ENCODE results near the gene RNF167. TPM values are rescaled to one million over a fixed set of nuclear protein-coding genes. Genes with fewer than 3 reads are reported as not detected.

RNF167 gene
- polyA plus RNA-seq, 1 experiment: 63.1 TPM

GRCh38 chr17:4897198-4897687 lies 42.8 kb upstream of the RNF167 start:
- Histone ChIP-seq H3K27me3 (ENCODE audit: control insufficient read depth, insufficient read depth, low read length) (peaks cover 2% of the 10 kb centered on the region), H3K27ac (ENCODE audit: low read depth, low read length) (no peak overlapping the region), H3K9me3 (ENCODE audit: control insufficient read depth, insufficient read depth, low read length) (peaks cover 26% of the 10 kb centered on the region; the same call in 1 of the 2 replicates), H3K4me3 (ENCODE audit: low read depth, low read length) (no peak overlapping the region)
- TF ChIP-seq, protein P1, sequence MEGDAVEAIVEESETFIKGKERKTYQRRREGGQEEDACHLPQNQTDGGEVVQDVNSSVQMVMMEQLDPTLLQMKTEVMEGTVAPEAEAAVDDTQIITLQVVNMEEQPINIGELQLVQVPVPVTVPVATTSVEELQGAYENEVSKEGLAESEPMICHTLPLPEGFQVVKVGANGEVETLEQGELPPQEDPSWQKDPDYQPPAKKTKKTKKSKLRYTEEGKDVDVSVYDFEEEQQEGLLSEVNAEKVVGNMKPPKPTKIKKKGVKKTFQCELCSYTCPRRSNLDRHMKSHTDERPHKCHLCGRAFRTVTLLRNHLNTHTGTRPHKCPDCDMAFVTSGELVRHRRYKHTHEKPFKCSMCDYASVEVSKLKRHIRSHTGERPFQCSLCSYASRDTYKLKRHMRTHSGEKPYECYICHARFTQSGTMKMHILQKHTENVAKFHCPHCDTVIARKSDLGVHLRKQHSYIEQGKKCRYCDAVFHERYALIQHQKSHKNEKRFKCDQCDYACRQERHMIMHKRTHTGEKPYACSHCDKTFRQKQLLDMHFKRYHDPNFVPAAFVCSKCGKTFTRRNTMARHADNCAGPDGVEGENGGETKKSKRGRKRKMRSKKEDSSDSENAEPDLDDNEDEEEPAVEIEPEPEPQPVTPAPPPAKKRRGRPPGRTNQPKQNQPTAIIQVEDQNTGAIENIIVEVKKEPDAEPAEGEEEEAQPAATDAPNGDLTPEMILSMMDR (IDR thresholded peaks at IDR 0.05; ENCODE audit: low read depth, low read length): no peak
- POLR2A ChIA-PET: no interaction called here
- CTCF ChIA-PET: interaction anchor here (0.7 kb wide), 1 partner anchor 381 kb away, joined by 4 read pairs; no protein-coding TSS in a partner anchor
- no peak for DNase-seq (ENCODE audit: low read depth, low spot score)

DNA sequence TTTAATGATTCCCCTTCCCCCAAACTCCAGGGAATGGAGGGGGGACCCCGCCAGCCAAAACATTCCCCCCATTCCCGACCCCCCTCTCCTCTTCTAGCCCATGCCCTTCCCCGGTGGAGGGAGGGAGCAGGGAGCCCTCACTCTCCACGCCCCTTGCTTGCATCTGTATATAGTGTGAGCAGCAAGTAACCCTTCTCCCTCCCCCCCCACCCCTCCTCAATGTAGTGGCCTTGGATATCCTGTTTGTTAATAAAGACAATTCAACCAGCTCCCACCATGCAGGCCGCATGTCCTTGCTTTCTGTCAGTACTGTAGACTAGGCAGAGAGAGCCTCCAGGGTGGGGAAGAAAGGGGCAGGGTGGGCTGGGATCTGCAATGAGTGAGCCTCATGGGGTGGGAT lies 42.3 kb upstream of the RNF167 start:
- H3K27me3 ChIP-seq (ENCODE audit: control insufficient read depth, insufficient read depth, low read length): peaks cover 2% of the 10 kb centered on the region
- ChIA-PET CTCF (interaction anchor here (0.7 kb wide), 1 partner anchor 382 kb away, joined by 4 read pairs; no protein-coding TSS in a partner anchor), POLR2A (no interaction called here)
- TF ChIP-seq, protein P1 (IDR thresholded peaks at IDR 0.05; ENCODE audit: low read depth, low read length): no peak
- no peak overlapping the region for H3K27ac ChIP-seq (ENCODE audit: low read depth, low read length)
- peaks cover 26% of the 10 kb centered on the region; the same call in 1 of the 2 replicates for H3K9me3 ChIP-seq (ENCODE audit: control insufficient read depth, insufficient read depth, low read length)
- H3K4me3 ChIP-seq (ENCODE audit: low read depth, low read length): no peak overlapping the region
- no peak for DNase-seq (ENCODE audit: low read depth, low spot score)

- Histone ChIP-seq H3K9me3 (ENCODE audit: control insufficient read depth, insufficient read depth, low read length) (peaks cover 26% of the 10 kb centered on the region; the same call in 1 of the 2 replicates), H3K4me3 (ENCODE audit: low read depth, low read length) (no peak overlapping the region), H3K27ac (ENCODE audit: low read depth, low read length) (no peak overlapping the region), H3K27me3 (ENCODE audit: control insufficient read depth, insufficient read depth, low read length) (peaks cover 2% of the 10 kb centered on the region)
- ChIA-PET CTCF (interaction anchor here (1.4 kb wide), 1 partner anchor 9 kb away, joined by 4 read pairs; no protein-coding TSS in a partner anchor), POLR2A (no interaction called here)
- no peak for DNase-seq (ENCODE audit: low read depth, low spot score)
- TF ChIP-seq, protein P1 (IDR thresholded peaks at IDR 0.05; ENCODE audit: low read depth, low read length): no peak
Observed at GRCh38 chr17:4898351-4898750, 41.7 kb upstream of the RNF167 start.

DNA sequence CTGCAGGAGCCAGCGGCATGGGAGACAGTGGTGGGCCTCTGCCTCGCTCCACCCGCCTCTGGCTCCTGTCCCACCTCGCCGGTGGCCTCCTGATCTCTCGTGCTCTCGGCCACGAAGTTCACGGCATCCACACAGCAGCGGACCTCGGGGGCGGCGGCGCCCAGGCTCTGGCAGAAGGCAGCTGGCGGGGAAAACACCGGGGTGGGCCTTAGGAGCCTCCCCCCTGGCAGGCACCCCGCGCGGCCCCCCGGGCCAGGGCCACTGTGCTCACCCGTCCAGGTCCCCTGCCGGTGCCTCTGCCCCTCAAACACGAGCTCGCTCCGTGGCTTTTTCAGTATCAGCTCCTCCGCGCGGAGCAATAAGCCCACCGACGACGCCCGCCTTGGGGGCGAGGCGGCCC lies 41.1 kb upstream of the RNF167 start:
- no peak overlapping the region for H3K27ac ChIP-seq (ENCODE audit: low read depth, low read length)

More for the DNA sequence above, 41.1 kb upstream of the RNF167 start:
- H3K4me3 ChIP-seq (ENCODE audit: low read depth, low read length): peak overlapping the region; percentile 48; the same call in 1 of the 2 replicates
- ChIA-PET POLR2A (no interaction called here), CTCF (interaction anchor here (0.7 to 1.4 kb wide), 2 partner anchors 10 kb away, joined by 3 to 4 read pairs; no protein-coding TSS in a partner anchor)
- H3K9me3 ChIP-seq (ENCODE audit: control insufficient read depth, insufficient read depth, low read length): peaks cover 26% of the 10 kb centered on the region; the same call in 1 of the 2 replicates
- TF ChIP-seq, protein P1 (IDR thresholded peaks at IDR 0.05; ENCODE audit: low read depth, low read length): no peak
- DNase-seq (ENCODE audit: low read depth, low spot score): no peak
- H3K27me3 ChIP-seq (ENCODE audit: control insufficient read depth, insufficient read depth, low read length): peaks cover 2% of the 10 kb centered on the region

All from AG04450 (cell line).